Ovary (tissue), 9 donors: ENCODE data around the gene TMED6. TPM values are rescaled to one million over a fixed set of nuclear protein-coding genes. Genes with fewer than 3 reads are reported as not detected.

Experiments
- DNase-seq, 5 donors: peaks; one replicate each; pipeline ENCODE4 v3.0.0-alpha.2; 2019 to 2020
- H3K27ac ChIP-seq, 2 donors: fragments of 200-600 bp; one replicate each; pipeline versions ENCODE4 v1.5.1 to v1.8.0; 2019 to 2022
- H3K27me3 ChIP-seq: fragments of 200-600 bp; one replicate; pipeline ENCODE4 v1.8.0; 2022
- H3K36me3 ChIP-seq: fragments of 200-600 bp; sonication (generic); one replicate; pipeline ENCODE4 v1.5.1; 2019
- H3K4me1 ChIP-seq: one replicate; pipeline ENCODE4 v1.8.1; 2013; ENCODE audit warnings: mild to moderate bottlenecking, moderate library complexity; ENCODE audit not compliant: insufficient read depth
- H3K4me3 ChIP-seq: fragments of 200-600 bp; sonication (generic); one replicate; pipeline ENCODE4 v1.5.1; 2017
- H3K9me3 ChIP-seq, 2 donors: fragments of 200-600 bp in 1 of 2; sonication (generic) in 1 of 2; one replicate each; pipeline versions ENCODE4 v1.5.1 to v1.8.1; 2013 to 2019; ENCODE audit warnings: mild to moderate bottlenecking in 1 of 2, moderate library complexity in 1 of 2
- CTCF ChIP-seq, 3 donors: fragments of 450-650 bp in 2 of 3; fragments of 200-600 bp in 1 of 3; IDR thresholded peaks; one replicate each; pipeline versions ENCODE4 v1.5.1 to v1.8.0; 2016 to 2022; ENCODE audit warnings: antibody characterized with exemption in 3 of 3, mild to moderate bottlenecking in 1 of 3
- EP300 ChIP-seq: sonication (generic); formaldehyde crosslinking; IDR thresholded peaks from one replicate; pipeline ENCODE4 v1.6.1; 2017; ENCODE audit warnings: antibody characterized with exemption
- POLR2A ChIP-seq: fragments of 450-650 bp; IDR thresholded peaks from one replicate; pipeline ENCODE4 v1.6.1; 2017; ENCODE audit warnings: antibody characterized with exemption, mild to moderate bottlenecking, moderate library complexity
- WGBS, 3 donors: extraction: QIAGEN DNeasy Blood & Tissue Kit in 1 of 3; methylation state at CpG; one replicate each; pipeline versions ENCODE4 v1.1.5 to v1.1.7; 2013 to 2017; 5-methylcytosine and 5-hydroxymethylcytosine counted together
- intact Hi-C, 4 donors: fragments of 100-400 bp; cut with DNase I; formaldehyde crosslinking; loops; one replicate each; pipeline versions ENCODE4 v1.11.0 to v1.15.1; 2022 to 2023
- polyA plus RNA-seq, 2 donors: library from polyadenylated mRNA; stranded (reverse); fragments of 200-250 nt in 1 of 2; fragments of 350-450 nt in 1 of 2; fragmentation: Illumina TruSeq in 1 of 2; extraction: RNeasy Lipid Tissue Mini Kit (QIAGEN cat#74804) in 1 of 2; gene quantifications; one replicate each; pipeline ENCODE4 v1.2.3, GENCODE V29; 2013 to 2014
- total RNA-seq, 7 donors: library from RNA; depleted of rRNA in 2 of 7; stranded (reverse); fragments of >200 nt in 2 of 7; fragmentation: NEBNext Ultra II Directional in 3 of 7; extraction: Animal tissue kit (Norgen Biotek cat#: 25700) in 3 of 7; gene quantifications; one replicate each; pipeline versions ENCODE4 v1.1.0 to v1.2.4, GENCODE V29; 2016 to 2023
- donor health status: DM: no; HTN: no; CAD: no; lungs with moderate emphysema.
- donor health status: DM: no; HTN: no; CAD: no.
- donor health status: Bipolar disorder and iron deficiency.
- donor health status: DM: yes; HTN: yes; CAD: no.
- donor health status: DM: no; HTN: no; CAD: no.
- donor health status: DM: yes; HTN: yes; CAD: no.

Gene TMED6
- total and polyA plus RNA-seq, 9 donors = 0.51 to 4.9 (median 0.66) TPM; not detected in 3

GRCh38 chr16:69293401-69293800, 58.2 kb downstream of the TMED6 start:
- Histone ChIP-seq H3K27ac (no peak overlapping the region), H3K4me1 (no peaks in the 10 kb centered on the region), H3K9me3 (no peaks in the 10 kb centered on the region), H3K27me3 (no peaks in the 10 kb centered on the region), H3K36me3 (no peaks in the 10 kb centered on the region), H3K4me3 (no peak overlapping the region)
- TF ChIP-seq EP300 = no peak
- TF ChIP-seq POLR2A = no peak
- no peak for TF ChIP-seq CTCF (IDR thresholded peaks at IDR 0.05)
- 66 to 70% (median 69%) methylated on average over 3 of the region's 3 CpGs for WGBS, 3 donors
- no peak for DNase-seq
- intact Hi-C loops = loop anchor here in 2 of 4 donors (5.0 to 10.0 kb wide), 2 partner anchors 131 to 419 kb away; no protein-coding TSS in a partner anchor

Other genes with a start within 250 kb of the TMED6 start
- 1 to 10 TPM in 6 of 7 donors, under 1 TPM in 1; 0.83 to 3.2 (median 2.0) TPM for gene HAS3, start 246.1 kb downstream of the TMED6 start, total RNA-seq
- 1 to 10 TPM; 1.1 to 1.3 TPM for gene HAS3, start 246.1 kb downstream of the TMED6 start, polyA plus RNA-seq
- 10 to 100 TPM; 56.9 to 89.1 (median 82.6) TPM for gene CHTF8, start 219.2 kb downstream of the TMED6 start, total RNA-seq
- gene CHTF8, start 219.2 kb downstream of the TMED6 start, polyA plus RNA-seq = 100 to 1,000 TPM in 1 of 2 donors, 10 to 100 TPM in 1; 47.9 to 130 TPM
- gene UTP4, start 219.1 kb downstream of the TMED6 start, total RNA-seq = 10 to 100 TPM; 13.8 to 52.4 (median 40.2) TPM
- 10 to 100 TPM; 19.7 to 48.9 TPM for gene UTP4, start 219.1 kb downstream of the TMED6 start, polyA plus RNA-seq
- gene SNTB2, start 164.6 kb downstream of the TMED6 start, total RNA-seq = 10 to 100 TPM; 15.1 to 51.8 (median 38.4) TPM
- gene SNTB2, start 164.6 kb downstream of the TMED6 start, polyA plus RNA-seq = 10 to 100 TPM in 1 of 2 donors, 1 to 10 TPM in 1; 9.4 to 21.2 TPM
- 10 to 100 TPM; 18.3 to 34.1 (median 29.5) TPM for gene VPS4A, start 40.4 kb downstream of the TMED6 start, total RNA-seq
- gene VPS4A, start 40.4 kb downstream of the TMED6 start, polyA plus RNA-seq = 10 to 100 TPM; 19.7 to 29.1 TPM
- gene PDF, start 21.2 kb downstream of the TMED6 start, total RNA-seq = 10 to 100 TPM in 4 of 7 donors, 1 to 10 TPM in 3; 6.5 to 14.3 (median 11.4) TPM
- 1 to 10 TPM in 1 of 2 donors, not detected in 1; 2.4 TPM for gene PDF, start 21.2 kb downstream of the TMED6 start, polyA plus RNA-seq
- gene COG8, start 12.2 kb downstream of the TMED6 start, total RNA-seq = 10 to 100 TPM; 31.8 to 48.9 (median 40.9) TPM
- 10 to 100 TPM; 21.0 to 28.6 TPM for gene COG8, start 12.2 kb downstream of the TMED6 start, polyA plus RNA-seq
- 10 to 100 TPM in 5 of 7 donors, 1 to 10 TPM in 2; 5.7 to 24.6 (median 16.6) TPM for gene NIP7, start 12.0 kb downstream of the TMED6 start, total RNA-seq
- gene NIP7, start 12.0 kb downstream of the TMED6 start, polyA plus RNA-seq = 10 to 100 TPM in 1 of 2 donors, 1 to 10 TPM in 1; 7.8 to 23.2 TPM
- 10 to 100 TPM; 12.8 to 53.7 (median 36.3) TPM for gene TERF2, start 34.2 kb upstream of the TMED6 start, total RNA-seq
- 10 to 100 TPM; 18.2 to 48.4 TPM for gene TERF2, start 34.2 kb upstream of the TMED6 start, polyA plus RNA-seq
- gene CYB5B, start 72.8 kb upstream of the TMED6 start, total RNA-seq = 10 to 100 TPM; 24.8 to 99.0 (median 55.8) TPM
- gene CYB5B, start 72.8 kb upstream of the TMED6 start, polyA plus RNA-seq = 100 to 1,000 TPM in 1 of 2 donors, 10 to 100 TPM in 1; 48.3 to 148 TPM
- gene NFAT5, start 214.2 kb upstream of the TMED6 start, total RNA-seq = 10 to 100 TPM; 33.5 to 47.9 (median 38.1) TPM
- gene NFAT5, start 214.2 kb upstream of the TMED6 start, polyA plus RNA-seq = 10 to 100 TPM in 1 of 2 donors, 1 to 10 TPM in 1; 8.2 to 23.7 TPM